GM21786 (cell line): ENCODE data around the gene PDK2.
"Not testable (repeated sequence)": the region's sequence is repeated elsewhere in the genome, so short reads cannot be mapped to it uniquely, and the experiment has no call there.

Experiments used
- ATAC-seq: cut with Tn5 transposase; IDR thresholded peaks from one replicate; pipeline ENCODE4 v1.9.1; 2021; ENCODE audit not compliant: unreplicated experiment

The PDK2 gene

DNA sequence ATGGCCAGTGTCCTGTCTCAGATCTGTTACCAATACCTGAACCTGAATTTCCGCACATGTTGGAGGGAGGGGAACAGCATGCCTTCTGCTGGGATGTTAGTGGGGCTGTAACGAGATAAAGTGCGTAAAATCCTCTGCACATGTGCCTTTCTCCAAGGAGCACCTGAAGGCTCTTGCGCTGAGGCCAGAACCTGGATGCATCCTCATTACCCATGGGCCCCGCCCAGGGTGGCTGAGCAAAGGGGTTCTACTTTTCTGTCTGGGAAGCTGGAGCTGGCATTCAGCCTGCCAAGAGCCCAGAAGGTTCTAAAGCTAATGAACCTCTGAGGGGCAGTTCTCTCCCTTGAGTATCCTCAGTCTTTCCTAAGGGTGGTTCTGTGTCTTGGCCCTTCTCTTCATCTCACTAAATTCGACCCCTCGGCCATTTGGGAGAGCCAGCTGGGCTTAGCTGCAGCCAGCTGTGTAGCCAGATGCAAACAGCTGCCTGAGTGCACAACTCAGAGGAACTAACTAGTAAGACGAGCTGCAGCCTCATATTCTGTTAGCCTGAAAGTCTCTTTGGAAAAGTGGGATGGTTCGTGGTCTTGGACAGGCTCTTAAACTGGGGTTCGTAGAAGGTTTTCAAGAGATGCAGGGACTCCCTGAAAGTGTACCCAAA is 36.7 kb upstream of the PDK2 start:
- ATAC-seq: no peak

DNA sequence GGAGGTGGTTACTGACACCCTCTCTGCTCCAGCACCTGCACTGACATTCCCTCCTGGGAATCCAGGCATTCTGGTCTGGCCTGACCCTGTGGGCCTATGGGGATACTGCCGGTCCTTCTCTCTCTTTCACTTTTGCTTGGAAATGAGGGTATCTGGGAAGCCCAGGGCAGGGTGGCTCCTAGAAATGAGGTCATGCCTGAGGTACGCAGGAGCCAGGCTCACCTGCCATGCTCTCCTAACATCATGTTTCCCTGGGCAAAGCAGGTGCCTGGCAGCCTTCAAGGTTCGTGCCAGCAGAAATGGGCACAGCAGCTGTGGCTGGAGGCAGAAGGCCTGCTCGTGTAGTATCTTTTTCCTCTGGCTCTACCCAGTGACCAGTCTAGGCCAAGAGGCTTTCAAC is 35.9 kb upstream of the PDK2 start:
- no peak for ATAC-seq

DNA sequence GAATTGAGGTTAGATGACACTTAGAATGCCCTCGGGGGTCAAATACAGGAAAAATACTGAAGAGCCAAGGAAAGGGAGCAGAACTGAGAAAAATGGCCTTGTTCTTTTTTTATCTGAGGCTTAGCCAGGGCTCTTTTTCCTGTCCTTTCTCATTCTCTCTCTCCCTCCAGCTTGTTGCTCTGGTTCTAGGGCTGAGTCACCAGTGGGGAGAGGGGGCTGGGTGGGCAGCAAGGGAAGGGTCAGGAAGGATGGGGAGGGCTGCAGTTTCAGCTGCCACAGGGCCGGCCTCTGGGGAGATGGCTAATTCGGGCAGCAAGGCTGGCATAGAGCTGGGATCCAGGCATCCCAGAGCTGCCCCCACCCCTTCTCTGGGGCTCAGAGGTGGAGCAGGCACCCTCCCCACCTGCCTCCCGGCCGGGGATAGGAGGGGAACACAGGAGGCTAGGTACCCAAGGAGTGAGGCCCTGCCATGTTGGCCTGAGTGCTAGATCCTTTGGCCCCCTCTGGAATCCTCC is 35.3 kb upstream of the PDK2 start:
- ATAC-seq: no peak

DNA sequence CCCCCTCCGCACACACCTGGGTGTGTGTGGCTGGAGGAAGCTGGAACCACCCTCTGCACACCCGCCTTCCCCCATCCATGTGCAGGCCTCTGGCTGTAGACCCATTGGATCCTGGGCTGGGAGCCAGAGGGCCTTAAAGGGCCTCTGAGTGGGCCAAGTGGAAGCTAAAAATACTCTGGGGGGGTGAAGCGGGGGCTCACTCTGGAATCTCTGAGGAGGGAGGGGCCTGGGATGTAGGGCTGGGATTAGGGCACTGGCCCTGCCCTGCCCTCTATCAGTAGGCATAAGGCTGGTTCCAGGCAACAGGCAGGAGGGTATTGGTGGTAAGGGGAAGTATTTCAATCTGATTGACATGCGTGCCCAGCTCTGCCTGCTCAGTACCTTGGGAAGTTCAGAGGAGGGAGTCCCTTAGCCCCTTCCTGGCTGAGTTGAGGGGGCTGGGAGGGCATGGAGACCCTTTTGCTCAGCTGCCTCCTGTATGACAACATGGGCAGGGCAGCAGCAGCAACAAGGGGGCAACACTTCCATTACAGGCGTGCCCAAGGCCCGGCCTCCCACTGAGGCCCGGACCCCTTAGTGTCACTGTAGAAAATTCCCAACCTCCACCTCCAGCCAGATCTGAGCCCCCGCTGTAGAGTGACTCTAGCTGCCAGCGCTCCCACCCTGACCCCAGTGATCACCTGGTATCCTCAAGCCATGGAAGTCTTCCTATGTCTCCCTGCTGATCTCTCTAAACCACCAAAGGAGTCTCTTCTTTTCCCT is 34.0 kb upstream of the PDK2 start:
- no peak for ATAC-seq

DNA sequence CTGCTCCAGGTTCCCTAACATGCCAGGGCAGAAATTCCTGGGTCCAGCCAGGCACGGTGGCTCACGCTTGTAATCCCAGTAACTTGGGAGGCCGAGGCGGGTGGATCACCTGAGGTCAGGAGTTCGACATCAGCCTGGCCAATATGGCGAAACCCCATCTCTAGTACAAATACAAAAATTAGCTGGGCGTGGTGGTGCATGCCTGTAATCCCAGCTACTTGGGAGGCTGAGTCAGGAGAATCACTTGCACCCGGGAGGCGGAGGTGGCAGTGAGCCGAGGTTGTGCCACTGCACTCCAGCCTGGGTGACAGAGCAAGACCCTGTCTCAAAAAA is 33.5 kb upstream of the PDK2 start:
- ATAC-seq: not testable (repeated sequence)

DNA sequence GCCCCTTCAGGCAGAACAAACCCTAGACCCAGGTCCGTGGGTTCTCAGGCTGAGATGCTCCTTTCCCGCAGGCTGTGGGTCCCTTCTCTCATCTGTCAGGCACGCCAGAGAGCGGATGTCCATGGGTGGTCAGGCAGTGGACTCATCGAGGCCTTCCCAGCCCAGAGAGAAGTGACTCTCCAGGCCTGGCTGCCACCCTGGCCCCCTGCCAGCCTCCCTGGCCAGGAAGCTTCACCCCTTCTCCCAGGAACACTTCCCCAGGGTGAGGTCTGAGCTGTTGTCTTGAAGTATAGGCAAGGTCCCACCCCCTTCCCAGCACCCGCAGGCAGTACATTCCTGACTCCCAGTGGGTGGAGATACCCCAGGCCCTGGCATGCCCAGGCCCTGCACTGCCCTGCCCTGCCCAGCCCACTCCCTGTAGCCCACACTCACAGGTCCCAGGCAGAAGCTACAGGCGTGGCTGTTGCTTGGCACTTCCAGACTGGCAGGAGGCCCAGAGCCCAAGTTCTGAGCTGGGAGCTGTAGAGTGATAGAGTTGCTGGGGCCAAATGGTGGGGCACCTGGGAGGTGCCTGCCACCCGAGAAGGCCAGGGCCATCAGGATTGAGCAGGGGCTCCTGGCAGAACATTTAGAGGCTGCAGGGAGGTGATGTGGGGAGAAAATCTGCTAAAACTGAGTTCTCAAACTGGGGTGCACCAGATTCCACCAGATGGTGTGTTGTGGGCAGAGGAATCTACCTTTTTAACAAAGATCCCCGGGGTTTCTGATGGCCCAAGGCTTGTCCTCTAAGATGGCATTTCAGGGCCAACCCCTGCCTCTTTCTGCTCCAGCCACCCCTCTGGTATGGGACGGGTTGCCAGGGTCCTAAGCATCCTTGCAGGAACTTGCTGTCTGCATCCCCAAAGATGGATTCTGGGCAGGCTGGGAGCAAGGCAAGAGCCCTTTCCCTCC is 32.6 kb upstream of the PDK2 start:
- ATAC-seq: no peak

DNA sequence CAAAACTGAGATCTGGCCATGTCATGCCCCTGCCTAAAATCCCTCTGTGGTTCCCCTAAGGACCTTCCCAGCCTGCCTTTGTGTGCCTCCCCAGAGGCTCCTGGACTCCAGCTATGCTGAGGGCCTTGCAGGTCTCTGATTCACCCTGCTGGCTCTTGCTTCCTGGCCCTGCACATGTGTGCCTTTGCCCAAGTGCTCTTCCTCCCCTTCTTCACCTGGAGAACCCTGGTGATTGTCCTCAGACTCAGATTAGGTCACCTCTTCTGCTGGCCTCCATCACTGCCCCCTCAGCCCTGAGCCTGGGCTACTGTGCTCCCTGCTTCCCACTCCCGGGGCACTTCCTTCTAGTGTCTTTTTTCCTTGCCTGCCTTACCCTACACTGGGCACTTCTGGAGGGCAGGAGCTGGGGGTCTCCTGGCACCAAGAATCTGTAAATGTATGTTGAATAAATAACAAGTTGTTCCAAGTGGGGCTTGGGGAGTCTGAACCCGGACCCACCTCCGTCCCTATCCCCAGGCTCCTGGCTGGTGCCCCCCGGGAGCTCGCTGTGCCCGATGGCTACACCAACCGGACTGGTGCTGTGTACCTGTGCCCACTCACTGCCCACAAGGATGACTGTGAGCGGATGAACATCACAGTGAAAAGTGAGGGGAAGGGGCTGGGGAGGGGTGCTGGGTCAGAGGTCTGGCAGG is 31.4 kb upstream of the PDK2 start:
- no peak for ATAC-seq

DNA sequence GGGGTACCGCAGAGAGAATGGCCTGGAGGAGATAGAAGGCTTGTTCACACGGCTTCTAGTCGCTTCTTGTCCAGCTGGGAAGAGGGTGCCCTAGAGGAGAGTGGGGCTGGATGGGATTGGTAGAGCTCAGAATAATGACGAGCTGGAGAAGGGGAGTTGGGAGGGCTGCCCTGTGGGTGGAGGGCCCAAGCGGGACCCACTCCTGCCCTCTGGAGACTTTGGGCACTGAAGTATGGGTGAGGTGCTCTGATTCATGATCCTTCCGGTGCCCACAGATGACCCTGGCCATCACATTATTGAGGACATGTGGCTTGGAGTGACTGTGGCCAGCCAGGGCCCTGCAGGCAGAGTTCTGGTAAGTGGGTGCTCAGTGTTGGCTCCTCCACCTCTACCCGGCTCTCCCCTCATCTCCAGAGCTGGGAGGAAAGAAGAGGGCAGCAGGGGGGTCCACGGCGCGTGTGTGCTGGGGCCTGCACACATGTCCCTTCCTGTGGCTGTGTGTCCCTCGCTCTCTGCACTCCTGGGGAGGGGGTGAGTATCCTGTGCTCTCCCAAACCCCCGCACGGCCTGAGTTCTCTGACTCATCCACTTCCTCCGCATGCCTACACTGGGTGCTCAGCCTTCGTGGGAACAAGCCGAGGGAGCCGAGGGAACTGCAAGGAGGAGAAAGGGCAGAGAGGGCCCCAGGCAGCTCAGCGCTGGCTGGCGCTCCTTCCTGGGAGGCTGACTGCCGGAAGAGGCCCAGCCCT is 30.7 kb upstream of the PDK2 start:
- no peak for ATAC-seq

DNA sequence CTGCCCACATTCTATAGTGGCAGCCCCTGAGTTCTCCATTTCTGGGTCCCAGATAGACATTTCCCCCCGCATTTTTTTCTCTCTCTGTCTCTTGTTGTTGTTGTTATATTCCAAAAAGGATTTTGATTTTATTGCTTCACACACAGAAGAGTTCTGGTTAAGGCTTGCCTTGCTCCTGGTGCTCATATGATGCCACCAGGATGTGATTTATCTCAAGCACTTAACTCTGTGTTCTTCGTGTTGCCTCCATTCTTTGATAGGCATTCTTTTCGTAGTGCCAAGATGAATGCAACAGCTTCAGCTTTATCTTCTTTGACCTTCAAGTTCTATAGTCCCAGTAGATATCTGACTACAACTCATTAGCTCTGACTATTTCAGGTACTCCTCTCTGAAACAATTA is 30.1 kb upstream of the PDK2 start:
- no peak for ATAC-seq

DNA sequence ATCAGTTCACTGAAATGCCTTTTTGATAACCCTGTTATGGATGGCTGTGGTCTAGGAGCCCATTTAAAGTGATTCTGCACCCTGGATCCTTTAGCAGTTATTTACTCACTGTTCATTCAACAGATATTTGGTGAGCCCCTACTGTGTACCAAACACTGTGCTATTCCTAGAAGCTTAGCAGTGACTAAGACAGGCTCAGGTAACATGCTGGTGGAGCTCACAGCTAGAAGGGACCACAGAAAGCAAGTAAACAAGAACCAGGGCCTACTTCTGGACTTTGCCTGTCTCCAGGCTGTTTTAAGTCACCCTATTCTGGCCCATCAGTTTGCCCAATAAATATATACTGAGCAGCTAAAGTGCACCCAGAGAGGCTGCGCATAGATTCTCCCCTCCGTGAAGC is 28.2 kb upstream of the PDK2 start:
- no peak for ATAC-seq

DNA sequence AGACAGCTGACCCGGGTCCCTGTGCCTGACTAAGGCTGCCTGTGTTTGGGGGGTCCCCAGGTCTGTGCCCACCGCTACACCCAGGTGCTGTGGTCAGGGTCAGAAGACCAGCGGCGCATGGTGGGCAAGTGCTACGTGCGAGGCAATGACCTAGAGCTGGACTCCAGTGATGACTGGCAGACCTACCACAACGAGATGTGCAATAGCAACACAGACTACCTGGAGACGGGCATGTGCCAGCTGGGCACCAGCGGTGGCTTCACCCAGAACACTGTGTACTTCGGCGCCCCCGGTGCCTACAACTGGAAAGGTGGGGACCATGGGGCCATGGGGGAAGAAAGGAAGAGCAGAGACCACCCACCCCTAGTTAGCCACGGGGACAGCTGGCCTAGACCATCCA is 27.2 kb upstream of the PDK2 start:
- ATAC-seq: no peak

DNA sequence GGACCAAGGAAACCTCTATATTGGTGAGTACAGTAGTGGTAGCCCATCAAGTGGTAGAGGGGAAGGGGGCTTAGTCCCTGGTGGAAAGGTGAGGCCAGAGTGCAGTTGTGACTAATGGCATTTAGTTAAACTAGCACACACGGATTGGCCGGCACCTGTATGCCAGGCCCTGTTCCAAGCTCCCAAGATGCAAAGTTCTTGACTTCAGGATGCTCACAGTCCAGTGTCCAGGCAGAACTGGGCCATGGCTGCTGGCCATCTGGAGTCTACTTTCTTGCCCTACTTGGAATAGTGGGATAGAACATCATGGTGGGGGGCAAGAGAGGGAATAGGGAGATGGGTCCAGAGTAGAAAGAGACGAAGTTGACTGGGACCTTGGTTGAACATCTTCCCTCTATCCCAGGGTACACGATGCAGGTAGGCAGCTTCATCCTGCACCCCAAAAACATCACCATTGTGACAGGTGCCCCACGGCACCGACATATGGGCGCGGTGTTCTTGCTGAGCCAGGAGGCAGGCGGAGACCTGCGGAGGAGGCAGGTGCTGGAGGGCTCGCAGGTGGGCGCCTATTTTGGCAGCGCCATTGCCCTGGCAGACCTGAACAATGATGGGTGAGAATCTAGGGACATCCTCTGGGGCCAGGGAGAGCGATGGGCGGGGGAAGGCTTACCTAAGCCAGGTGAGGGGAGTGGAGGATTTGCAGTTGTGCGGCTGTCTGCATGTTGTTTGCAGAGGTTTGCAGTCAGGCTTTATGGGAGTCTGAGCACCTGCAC is 24.1 kb upstream of the PDK2 start:
- ATAC-seq: no peak

DNA sequence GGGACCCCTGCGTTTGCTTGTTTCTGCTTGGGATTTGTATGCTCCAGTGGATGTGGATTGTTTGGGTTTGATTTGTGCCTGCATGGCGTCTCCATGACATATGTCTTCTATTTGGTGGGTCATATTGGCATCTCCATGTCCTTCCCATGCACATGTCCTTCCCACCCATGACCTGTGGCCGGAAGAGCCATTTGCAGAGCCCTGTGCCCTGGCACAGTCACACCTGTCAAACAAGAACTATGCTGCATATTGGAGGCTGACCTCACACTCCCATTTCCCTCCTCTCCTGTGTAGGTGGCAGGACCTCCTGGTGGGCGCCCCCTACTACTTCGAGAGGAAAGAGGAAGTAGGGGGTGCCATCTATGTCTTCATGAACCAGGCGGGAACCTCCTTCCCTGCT is 23.5 kb upstream of the PDK2 start:
- no peak for ATAC-seq

DNA sequence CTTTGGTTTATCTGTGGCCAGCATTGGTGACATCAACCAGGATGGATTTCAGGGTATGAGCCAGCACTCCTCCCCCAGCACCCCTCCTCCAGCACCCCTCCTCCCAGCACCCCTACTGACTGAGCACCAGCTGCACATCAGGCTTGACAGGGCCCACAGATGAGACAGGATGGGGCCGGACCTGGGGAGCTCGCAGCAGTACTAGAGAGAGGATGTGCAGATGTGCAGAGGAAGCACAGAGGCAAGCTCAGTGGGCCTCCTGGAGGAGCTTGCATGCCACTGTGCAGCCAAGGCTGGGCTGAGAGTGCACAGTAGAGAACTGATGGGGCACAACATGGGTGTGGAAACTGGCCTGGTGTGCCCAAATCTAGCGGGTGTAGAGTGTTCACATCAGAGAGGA is 23.0 kb upstream of the PDK2 start:
- no peak for ATAC-seq

DNA sequence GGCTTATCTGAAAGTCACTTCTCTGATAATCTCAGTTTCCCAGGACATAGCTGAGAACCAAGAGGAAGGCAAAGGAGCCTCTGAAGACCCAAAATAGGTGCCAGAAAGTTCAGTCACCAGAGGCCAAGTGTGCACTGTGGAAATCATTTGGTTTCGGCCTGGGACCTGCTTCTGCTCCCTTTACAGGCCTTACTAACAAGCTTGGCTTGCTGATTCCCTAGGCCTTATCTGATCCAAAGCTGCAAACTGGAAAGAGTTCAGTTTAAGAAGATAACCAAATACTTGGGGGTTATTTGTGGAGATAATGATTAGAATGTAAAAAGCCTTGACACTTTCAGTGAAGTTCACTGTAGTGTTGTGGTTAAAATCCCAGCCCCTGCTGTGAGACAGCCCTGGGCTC is 22.2 kb upstream of the PDK2 start:
- ATAC-seq: no peak

DNA sequence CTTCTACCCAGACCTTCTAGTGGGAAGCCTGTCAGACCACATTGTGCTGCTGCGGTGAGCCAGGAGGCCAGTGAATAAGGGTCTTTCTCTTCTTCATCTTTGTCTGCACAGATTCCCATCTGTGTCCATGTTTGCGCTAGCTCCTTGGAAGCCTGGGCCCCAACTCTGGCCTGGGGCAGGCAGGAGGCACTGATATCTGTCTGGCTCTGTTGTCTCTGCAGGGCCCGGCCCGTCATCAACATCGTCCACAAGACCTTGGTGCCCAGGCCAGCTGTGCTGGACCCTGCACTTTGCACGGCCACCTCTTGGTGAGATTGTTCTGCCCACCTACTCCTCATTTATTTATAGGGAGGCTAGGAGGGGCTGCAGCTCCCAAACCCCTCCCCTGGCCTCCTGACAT is 20.9 kb upstream of the PDK2 start:
- ATAC-seq: no peak

DNA sequence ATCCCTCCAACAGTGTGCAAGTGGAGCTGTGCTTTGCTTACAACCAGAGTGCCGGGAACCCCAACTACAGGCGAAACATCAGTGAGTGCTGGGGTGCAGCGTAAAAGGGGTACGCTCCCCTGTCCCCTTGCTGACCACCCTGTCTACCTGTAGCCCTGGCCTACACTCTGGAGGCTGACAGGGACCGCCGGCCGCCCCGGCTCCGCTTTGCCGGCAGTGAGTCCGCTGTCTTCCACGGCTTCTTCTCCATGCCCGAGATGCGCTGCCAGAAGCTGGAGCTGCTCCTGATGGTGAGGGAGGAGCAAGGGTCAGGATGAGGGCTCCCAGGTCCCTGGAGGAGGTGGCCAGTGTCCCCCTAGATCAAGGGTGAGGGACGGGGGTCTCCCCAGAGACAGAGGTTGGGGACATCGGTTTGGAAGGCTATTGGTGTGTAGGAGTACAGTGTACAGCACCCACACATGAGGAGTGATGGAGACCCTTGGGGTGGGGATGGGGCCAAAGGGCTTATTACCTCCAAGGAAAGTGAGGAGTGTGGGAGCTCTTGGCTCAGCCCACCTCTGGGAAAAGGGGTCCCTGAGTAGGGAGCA is 19.6 kb upstream of the PDK2 start:
- ATAC-seq: no peak

DNA sequence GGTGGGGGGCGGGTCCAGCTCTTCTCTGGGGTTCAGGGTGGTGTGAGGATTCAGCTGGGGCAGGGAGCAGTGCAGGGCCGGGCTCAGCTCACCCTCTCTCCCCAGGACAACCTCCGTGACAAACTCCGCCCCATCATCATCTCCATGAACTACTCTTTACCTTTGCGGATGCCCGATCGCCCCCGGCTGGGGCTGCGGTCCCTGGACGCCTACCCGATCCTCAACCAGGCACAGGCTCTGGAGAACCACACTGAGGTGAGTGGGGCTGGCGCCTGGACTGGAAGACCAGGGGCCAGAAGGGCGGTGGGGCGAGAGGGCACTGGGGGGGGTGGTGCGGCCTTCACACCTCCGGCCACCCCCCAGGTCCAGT is 18.9 kb upstream of the PDK2 start:
- ATAC-seq: no peak

DNA sequence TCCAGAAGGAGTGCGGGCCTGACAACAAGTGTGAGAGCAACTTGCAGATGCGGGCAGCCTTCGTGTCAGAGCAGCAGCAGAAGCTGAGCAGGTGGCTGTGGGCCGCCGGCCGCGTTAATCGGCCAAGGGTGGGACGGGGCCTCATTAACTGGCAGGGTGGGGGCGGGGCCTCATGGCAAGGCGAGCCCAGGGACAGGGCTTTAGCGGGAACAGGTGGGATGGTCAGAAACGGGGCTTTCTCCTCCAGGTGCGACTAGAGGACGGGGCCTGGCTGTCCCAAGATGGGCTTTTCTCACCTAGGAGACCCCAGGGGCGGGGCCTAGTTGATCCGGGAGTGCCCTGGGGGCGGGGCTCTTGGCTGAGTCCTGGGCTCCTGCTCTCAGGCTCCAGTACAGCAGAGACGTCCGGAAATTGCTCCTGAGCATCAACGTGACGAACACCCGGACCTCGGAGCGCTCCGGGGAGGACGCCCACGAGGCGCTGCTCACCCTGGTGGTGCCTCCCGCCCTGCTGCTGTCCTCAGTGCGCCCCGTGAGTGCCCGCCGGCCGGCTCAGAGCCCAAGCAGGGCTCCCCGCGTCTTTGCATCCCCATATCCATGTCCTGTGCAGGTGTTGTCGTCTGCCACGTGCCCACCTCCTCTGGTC is 18.4 kb upstream of the PDK2 start:
- no peak for ATAC-seq
